Panc1 (cell line): ENCODE results near the gene MTM1. TPM values are rescaled to one million over a fixed set of nuclear protein-coding genes. Genes with fewer than 3 reads are reported as not detected.

Experiments
- ATAC-seq: fragments of 200-7000 bp; cut with Tn5 transposase; 2 replicates; pipeline ENCODE4 v1.9.1; 2020; ENCODE audit warnings: mild to moderate bottlenecking, moderate library complexity
- BruUV-seq: library from RNA; stranded (reverse); fragments of 400-500 nt; replicated peaks from 2 replicates; lab custom pipeline; 2021; lab: Mats Ljungman, UMichigan
- CTCF ChIA-PET: fragments of 300-600 bp; sonication (Branson Sonifier 250); formaldehyde crosslinking; loops from one replicate; lab custom pipeline; 2022; ENCODE audit warnings: antibody characterized with exemption; lab: Charles Lee
- POLR2A ChIA-PET: fragments of 300-600 bp; sonication (Branson Sonifier 250); formaldehyde crosslinking; loops from one replicate; lab custom pipeline; 2022; ENCODE audit warnings: antibody characterized with exemption; lab: Charles Lee
- DNase-seq: peaks from one replicate; pipeline ENCODE4 v3.0.0-alpha.2; 2010; ENCODE audit warnings: low read depth, low spot score
- H3K27ac ChIP-seq: 2 replicates; pipeline ENCODE4 v1.5.1; 2011; ENCODE audit warnings: mild to moderate bottlenecking, low read length, inconsistent platforms
- H3K27me3 ChIP-seq: fragments of 200-500 bp; sonication (Bioruptor generic); 2 replicates; pipeline ENCODE4 v1.6.0; 2014; ENCODE audit warnings: low read length, inconsistent platforms; ENCODE audit not compliant: control insufficient read depth, insufficient read depth
- H3K36me3 ChIP-seq: fragments of 200-500 bp; sonication (Bioruptor generic); 2 replicates; pipeline ENCODE4 v1.5.1; 2014; ENCODE audit warnings: inconsistent platforms, mild to moderate bottlenecking, low read length, moderate library complexity; ENCODE audit not compliant: control insufficient read depth, insufficient read depth
- H3K4me1 ChIP-seq: 2 replicates; pipeline ENCODE4 v1.5.1; 2011; ENCODE audit warnings: inconsistent platforms, mild to moderate bottlenecking, low read length, moderate library complexity; ENCODE audit not compliant: control insufficient read depth, insufficient read depth
- H3K4me3 ChIP-seq, 2 experiments: 2 replicates each; pipeline ENCODE4 v1.5.1; 2011 to 2012; ENCODE audit warnings: low read depth in 2 of 2, low read length in 2 of 2, mild to moderate bottlenecking in 2 of 2, inconsistent platforms in 1 of 2, moderate library complexity in 1 of 2
- H3K9me3 ChIP-seq: fragments of 200-500 bp; sonication (Bioruptor generic); 2 replicates; pipeline ENCODE4 v1.5.1; 2014; ENCODE audit warnings: low read depth, mild to moderate bottlenecking, inconsistent platforms, low read length, moderate library complexity; ENCODE audit not compliant: control insufficient read depth, insufficient read depth
- POLR2AphosphoS5 ChIP-seq: IDR thresholded peaks from 2 replicates; pipeline ENCODE4 v1.6.1; 2012; ENCODE audit warnings: mild to moderate bottlenecking, low read depth, low read length, moderate library complexity
- SIN3A ChIP-seq: IDR thresholded peaks from 2 replicates; pipeline ENCODE4 v1.6.1; 2012; ENCODE audit warnings: low read depth, mild to moderate bottlenecking, low read length, moderate library complexity, borderline replicate concordance; ENCODE audit not compliant: insufficient read depth
- TCF7L2 ChIP-seq: IDR thresholded peaks from 2 replicates; pipeline ENCODE4 v1.6.1; 2011; ENCODE audit warnings: mild to moderate bottlenecking, low read depth, low read length, inconsistent platforms
- in situ Hi-C: cut with HindIII; loops from 2 replicates; pipeline ENCODE4 v1.10.0; 2016; ENCODE audit warnings: low sequenced_read_pairs, low pct_unique_long_range_greater_than_20kb
- intact Hi-C: fragments of 100-400 bp; cut with micrococcal nuclease; formaldehyde crosslinking; loops from one replicate; pipeline ENCODE4 v1.10.0; 2022; ENCODE audit not compliant: unreplicated experiment
- total RNA-seq: library from RNA; stranded (reverse); gene quantifications from one replicate; pipeline ENCODE4 v1.2.1, GENCODE V29; 2021; ENCODE audit not compliant: unreplicated experiment
- TF ChIP-seq, protein P1 (sequence below), 2 experiments: IDR thresholded peaks; 2 replicates each; pipeline ENCODE4 v1.6.1; 2011 to 2012; ENCODE audit warnings: low read depth in 2 of 2, control low read depth in 1 of 2, low read length in 1 of 2, mild to moderate bottlenecking in 1 of 2, moderate library complexity in 1 of 2; ENCODE audit not compliant: insufficient read depth in 1 of 2
- TF ChIP-seq, protein P2 (sequence below): fragments of 450-650 bp; IDR thresholded peaks from 2 replicates; pipeline ENCODE4 v1.5.1; 2017; ENCODE audit warnings: mild to moderate bottlenecking

The MTM1 gene
- total RNA-seq, 1 experiment from 2014 or later: 24.0 TPM

DNA sequence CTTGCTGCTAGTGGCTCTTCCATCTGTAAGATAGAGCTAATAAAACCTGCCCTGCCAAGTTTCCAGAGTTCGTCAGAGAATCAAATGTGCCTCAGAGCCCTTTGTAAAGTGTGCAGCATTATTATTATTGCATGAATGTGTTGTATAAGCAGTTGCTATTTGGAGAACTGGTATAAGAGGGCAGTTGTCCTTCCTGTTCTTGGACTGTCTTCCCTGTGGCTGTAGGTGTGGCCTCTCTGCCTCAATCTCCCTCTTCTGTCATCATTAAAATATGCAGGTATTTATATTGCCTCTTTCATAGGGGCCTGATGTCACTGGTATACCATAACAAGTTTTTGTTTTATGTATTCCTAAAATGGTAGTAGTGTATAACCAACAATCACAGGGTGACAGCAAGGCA, 3.8 kb downstream of the MTM1 start:
- intact Hi-C loops (no loop called here), in situ Hi-C loops (no loop called here)
- Histone ChIP-seq H3K27me3 (no peaks in the 10 kb centered on the region), H3K9me3 (no peaks in the 10 kb centered on the region), H3K4me1 (peaks cover 64% of the 10 kb centered on the region), H3K27ac (peak overlapping the region; percentile 87), H3K36me3 (no peaks in the 10 kb centered on the region), H3K4me3 (peak overlapping the region in 1 of 2 experiments; percentile 36; a peak in 2 of 4 replicates)
- POLR2A ChIA-PET: no interaction called here
- ATAC-seq (no peak), DNase-seq (no peak)
- BruUV-seq: no TSS peak
- TF ChIP-seq, protein P1, sequence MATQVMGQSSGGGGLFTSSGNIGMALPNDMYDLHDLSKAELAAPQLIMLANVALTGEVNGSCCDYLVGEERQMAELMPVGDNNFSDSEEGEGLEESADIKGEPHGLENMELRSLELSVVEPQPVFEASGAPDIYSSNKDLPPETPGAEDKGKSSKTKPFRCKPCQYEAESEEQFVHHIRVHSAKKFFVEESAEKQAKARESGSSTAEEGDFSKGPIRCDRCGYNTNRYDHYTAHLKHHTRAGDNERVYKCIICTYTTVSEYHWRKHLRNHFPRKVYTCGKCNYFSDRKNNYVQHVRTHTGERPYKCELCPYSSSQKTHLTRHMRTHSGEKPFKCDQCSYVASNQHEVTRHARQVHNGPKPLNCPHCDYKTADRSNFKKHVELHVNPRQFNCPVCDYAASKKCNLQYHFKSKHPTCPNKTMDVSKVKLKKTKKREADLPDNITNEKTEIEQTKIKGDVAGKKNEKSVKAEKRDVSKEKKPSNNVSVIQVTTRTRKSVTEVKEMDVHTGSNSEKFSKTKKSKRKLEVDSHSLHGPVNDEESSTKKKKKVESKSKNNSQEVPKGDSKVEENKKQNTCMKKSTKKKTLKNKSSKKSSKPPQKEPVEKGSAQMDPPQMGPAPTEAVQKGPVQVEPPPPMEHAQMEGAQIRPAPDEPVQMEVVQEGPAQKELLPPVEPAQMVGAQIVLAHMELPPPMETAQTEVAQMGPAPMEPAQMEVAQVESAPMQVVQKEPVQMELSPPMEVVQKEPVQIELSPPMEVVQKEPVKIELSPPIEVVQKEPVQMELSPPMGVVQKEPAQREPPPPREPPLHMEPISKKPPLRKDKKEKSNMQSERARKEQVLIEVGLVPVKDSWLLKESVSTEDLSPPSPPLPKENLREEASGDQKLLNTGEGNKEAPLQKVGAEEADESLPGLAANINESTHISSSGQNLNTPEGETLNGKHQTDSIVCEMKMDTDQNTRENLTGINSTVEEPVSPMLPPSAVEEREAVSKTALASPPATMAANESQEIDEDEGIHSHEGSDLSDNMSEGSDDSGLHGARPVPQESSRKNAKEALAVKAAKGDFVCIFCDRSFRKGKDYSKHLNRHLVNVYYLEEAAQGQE (IDR thresholded peaks at IDR 0.05; ENCODE audit: insufficient read depth in 1 of 2, low read depth in 2 of 2, low read length in 1 of 2): no peak
- TF ChIP-seq POLR2AphosphoS5 (no peak), SIN3A (no peak)
- TF ChIP-seq, protein P2, sequence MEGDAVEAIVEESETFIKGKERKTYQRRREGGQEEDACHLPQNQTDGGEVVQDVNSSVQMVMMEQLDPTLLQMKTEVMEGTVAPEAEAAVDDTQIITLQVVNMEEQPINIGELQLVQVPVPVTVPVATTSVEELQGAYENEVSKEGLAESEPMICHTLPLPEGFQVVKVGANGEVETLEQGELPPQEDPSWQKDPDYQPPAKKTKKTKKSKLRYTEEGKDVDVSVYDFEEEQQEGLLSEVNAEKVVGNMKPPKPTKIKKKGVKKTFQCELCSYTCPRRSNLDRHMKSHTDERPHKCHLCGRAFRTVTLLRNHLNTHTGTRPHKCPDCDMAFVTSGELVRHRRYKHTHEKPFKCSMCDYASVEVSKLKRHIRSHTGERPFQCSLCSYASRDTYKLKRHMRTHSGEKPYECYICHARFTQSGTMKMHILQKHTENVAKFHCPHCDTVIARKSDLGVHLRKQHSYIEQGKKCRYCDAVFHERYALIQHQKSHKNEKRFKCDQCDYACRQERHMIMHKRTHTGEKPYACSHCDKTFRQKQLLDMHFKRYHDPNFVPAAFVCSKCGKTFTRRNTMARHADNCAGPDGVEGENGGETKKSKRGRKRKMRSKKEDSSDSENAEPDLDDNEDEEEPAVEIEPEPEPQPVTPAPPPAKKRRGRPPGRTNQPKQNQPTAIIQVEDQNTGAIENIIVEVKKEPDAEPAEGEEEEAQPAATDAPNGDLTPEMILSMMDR: no peak
- CTCF ChIA-PET: interaction anchor here (0.6 kb wide), 1 partner anchor 179 kb away, joined by 4 read pairs; no protein-coding TSS in a partner anchor

DNA sequence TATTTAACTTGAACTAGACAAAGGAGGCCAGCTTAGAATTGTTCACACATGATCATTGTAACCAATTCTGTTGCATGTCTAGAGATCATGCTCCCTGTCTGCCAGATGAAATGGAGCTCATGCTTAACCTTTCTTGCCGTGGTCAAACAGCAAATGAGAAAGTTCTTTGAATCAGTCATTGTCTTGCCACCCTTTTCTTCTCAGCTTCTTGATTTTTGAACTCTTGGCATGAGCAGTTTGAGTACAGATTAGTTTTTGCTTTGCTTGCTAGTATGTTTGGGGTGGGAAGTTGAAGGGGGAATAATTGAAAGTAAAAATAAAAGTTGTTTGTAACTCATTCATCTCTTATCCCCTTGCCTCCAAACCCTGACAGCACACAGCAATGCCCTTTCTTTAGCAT, 4.7 kb downstream of the MTM1 start:
- DNase-seq (no peak), ATAC-seq (no peak)
- TF ChIP-seq, protein P1 (IDR thresholded peaks at IDR 0.05; ENCODE audit: insufficient read depth in 1 of 2, low read depth in 2 of 2, low read length in 1 of 2): no peak
- TF ChIP-seq SIN3A: no peak
- TF ChIP-seq POLR2AphosphoS5: no peak
- no peak for TF ChIP-seq TCF7L2
- TF ChIP-seq, protein P2: no peak
- BruUV-seq: no TSS peak
- intact Hi-C loops: no loop called here
- H3K27ac ChIP-seq: peak overlapping the region; percentile 87
- POLR2A ChIA-PET: interaction anchor here (0.5 kb wide), 1 partner anchor 203 kb away, joined by 11 read pairs; no protein-coding TSS in a partner anchor
- in situ Hi-C loops: no loop called here
- H3K4me3 ChIP-seq: peak overlapping the region; percentile 9 to 19; a peak in 1 of 4 replicates
- no peaks in the 10 kb centered on the region for H3K9me3 ChIP-seq
- H3K36me3 ChIP-seq: no peaks in the 10 kb centered on the region
- CTCF ChIA-PET: no interaction called here
- H3K4me1 ChIP-seq: peaks cover 64% of the 10 kb centered on the region
- no peaks in the 10 kb centered on the region for H3K27me3 ChIP-seq
